CMK (cell line): ENCODE results near the gene CACNA2D2.

ENCODE experiments used
- DNase-seq: peaks from one replicate; pipeline ENCODE4 v3.0.0-alpha.2; 2010; ENCODE audit warnings: low read depth

The CACNA2D2 gene

DNA sequence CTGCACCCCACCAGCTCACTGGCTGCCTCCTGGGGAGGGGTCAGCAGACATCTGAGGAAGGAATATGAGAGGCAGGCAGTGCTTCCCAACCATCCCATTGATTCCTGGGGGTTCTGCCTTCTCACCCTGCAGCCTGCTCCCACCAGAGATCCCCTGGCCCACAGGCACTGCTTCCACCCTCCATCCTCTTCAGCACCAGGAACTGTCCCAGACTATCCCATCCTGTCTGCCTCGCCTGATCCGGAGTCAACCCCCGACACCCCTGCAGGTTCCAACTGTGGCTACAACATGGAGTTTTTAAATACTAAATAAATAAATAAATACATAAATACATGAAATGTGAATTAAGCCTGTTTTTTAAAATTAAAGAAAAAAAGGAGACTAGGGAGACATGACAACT, 43.6 kb downstream of the CACNA2D2 start:
- no peak for DNase-seq

DNA sequence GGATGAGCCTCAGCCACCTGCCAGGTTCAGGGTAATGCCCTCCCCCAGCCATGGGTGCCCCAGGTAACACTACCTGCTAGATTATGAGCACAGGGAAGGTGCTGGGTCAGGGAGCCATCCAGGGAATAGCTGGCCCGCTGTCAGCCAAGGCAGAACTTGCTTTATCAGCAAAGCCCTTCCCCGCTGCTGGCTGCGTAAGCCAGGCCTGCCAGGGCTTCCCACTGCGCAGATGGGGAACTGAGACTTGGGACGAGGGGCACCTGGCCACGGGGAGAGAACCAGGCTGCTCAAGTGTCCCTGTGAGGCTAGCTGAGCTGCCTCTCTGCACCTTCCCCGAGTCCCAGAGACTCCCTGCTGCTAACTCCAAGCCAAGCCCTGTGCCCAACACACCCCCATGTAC, 45.4 kb downstream of the CACNA2D2 start:
- no peak for DNase-seq

DNA sequence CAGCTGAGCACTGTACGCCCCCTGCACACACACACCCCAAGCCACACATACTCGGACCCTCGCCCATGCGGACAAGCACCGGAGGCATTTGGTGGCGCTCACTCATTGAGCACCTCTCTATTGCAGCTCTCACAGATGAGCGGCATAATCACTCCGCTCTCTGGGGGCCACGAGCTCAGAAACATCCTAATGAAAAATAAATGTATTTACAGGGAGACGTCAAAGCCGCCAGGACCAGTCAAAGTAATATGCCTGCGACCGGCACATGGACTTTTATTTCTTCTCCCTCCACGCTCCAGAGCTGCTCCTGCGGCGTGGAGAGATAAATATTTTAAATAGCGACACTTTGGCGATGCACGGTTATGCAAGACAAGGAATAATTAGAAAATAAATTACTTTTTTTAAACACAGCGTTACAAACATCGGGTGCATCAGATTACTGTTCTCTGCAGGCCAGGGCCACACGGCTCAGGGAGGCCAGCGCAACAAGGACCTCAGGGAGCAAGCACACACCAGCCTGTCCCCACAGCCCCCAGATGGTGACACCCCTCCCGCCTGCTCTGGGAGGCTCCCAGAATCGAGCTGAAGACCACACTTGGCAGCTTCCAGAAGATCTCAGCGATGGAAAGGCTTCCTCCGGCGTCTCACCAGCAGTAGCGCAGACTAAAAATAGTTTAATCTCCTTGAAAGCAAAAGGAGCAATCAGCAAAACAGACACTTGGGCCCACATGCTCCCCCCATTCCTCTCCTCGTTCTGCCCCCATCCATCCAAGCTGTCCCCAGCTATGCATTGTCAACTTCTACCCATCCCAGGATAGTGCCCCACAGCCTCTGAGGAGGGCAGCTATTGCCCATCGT, 48.0 kb downstream of the CACNA2D2 start:
- no peak for DNase-seq

DNA sequence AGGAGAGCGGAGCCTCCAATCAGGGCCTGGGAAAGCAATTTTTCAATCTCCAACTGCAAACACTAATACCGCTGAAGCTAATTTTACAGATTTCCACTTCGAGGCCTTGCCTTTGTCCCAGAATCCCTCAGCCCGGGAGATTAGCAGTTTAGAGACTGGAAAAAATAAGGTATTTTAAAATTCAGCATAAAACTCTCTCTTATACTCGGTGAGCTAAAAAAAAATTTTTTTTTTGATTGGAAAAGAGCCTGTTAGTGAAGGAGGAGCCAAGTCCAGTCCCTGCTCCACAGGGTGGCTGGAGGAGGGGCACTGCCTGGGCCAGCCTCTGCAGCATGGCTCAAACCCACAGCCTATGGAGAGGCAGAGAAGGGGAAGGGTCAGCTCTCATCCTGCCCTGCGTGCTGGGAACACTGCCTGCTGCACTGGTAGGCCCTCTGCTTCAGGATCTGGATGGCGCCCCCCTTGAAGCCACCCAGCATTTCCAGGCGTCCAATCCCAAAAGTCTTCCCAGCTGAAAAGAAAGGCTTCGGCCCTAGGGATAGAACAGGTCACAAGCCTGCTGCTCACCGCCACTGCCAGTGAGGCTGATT, 48.9 kb downstream of the CACNA2D2 start:
- DNase-seq, result no peak

DNA sequence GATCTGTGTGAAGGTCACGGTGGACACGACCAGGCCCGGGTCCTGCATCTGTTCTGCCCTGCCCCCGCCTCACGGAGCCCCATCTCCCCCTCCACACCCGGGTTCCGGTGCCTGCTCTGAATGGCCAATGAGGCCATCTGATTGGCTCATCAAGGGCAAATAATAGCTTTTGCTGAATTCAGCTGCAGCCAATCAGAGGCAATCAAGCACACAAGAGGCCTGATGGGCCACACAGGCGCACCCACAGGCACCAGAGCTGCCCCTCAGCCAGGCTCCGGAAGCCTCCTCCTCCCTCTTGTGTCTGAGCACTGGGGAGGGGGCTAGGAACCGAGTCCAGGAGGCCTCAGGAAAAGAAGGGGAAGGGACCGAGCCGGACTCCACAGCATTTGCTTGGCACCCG, 49.5 kb downstream of the CACNA2D2 start:
- DNase-seq, result no peak

DNA sequence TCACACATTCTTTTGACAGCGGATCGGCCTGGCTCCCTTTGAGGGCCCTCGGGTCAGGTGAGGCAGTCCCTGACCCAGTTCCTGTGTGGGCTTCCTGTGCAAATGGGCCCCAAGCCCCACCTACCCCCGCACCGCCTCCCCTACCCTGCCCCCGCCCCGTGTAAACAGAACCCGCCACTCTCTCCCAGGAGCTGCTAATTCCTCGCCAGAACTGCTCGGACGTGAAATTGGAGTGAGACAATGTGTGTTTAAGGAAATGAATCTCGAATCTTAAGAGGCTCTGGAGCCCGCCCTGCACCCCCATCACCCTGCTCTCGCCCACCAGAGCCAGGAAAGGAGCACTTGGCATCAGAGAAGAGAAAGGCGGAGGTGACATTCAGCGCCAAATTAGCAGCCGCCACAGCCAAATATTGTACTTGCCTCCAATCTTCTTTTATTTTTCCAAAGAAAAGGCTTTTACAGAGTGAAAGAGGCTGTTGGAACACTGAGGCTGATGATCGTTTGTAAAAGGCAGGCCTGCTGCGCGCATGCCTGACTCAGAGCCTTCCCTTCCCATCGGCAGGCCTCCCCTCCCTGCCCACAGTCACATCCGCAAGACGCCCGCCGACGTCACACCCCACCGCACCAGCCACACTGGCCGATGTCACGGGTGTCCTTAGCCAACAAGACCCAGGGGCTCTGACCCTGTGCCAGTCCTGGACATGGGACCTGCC, 53.1 kb downstream of the CACNA2D2 start:
- no peak for DNase-seq

DNA sequence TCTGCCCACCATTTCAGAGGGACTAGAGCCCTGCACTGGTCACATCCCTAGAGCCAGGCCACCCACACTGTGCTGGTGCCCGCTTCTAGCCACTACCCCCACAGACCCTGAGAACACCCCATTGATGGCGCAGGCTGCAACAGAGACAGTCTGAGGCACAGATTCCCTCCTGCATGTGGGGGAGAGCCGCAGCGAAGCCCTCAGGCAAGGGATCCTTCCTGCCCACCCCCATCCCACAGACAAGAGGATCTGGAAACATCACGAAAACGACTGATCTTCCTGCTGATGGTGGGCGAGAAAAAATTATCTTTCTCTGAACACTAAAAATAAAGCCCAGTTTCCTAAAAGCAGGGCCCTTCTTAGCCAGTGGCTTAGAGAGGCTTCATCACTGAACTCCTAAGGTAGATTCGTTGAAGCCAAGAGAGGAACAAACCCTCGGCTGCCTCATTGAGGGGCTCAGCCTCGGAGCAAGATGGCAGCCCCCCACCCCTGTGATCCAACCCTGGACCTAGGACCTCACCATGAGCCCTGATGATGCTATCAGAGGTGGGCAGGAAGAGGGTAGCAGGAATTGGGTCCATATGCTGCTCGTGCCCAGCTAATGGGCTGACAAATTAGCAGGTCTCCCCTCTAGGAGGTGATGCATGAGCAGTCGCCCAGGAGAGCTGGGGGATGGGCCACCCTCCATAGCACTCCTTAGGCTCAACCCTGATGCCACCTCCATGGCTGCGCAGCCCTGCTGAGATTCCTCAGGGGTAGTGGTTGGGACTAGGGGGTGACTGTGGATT, 54.5 kb downstream of the CACNA2D2 start:
- DNase-seq, result no peak

DNA sequence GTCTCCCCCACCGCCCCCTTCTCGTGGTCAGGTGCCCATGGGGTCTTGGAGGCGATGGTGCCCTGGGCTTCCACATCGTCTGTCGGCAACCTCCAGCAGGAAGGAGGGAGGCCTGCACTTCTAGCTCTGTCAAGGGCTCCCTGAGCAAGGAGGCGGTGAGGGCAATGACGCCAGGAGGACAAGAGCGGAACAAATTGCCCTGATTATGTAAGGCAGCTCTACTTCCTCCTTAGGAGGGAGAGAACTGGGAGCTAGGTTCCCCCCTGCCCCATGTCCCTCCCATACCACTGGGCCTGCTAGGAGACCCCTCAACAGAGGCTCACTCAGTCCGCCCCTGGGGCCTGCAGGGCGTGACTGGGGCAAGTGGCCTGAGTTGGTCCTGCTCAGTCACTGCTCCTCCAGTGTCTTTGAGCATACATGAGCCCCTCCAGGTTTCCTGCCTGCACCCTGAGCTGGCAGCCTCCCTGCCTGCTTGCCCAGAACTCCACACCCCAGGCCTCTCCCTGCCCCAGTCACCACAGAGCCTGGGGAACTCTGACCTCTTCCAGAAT, 56.1 kb downstream of the CACNA2D2 start:
- DNase-seq, result no peak

DNA sequence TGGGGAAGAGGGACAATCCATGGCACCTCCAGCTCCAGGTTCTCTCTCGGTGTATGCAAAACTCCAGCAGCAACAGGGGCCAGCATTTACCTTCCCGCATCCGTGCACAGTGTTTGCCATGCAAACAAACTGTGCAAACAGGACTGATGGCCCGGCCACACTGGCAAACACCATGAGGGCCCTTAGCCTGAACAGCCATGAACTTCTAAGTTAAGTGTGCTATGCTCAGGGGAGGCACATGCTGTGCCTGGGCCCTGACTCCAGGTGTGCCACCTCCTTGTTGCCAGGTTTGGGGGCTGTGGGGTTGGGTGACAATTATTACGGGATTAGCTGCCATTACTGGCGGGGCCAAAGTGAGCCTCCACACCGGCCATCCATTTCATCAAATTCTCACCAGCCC, 57.5 kb downstream of the CACNA2D2 start:
- DNase-seq, result no peak

DNA sequence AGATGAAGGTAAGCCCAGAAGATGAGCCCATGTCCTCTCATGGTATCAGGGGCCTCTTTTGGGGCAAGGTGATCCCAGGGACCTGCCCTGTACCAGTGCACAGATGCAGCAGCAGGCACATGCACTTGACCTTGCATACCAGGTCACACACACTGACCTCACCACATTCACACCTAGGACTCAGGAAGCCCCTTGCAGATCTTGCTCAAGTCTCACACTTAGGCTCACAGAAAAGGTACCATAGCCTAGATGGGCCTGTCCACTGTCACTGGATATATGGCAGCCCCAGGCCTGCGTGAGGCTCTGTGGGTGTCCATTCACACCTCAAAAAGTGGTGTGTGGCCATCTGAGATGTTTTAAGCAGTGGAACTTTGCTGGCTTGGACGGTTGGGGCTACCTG, 58.7 kb downstream of the CACNA2D2 start:
- DNase-seq, result no peak

DNA sequence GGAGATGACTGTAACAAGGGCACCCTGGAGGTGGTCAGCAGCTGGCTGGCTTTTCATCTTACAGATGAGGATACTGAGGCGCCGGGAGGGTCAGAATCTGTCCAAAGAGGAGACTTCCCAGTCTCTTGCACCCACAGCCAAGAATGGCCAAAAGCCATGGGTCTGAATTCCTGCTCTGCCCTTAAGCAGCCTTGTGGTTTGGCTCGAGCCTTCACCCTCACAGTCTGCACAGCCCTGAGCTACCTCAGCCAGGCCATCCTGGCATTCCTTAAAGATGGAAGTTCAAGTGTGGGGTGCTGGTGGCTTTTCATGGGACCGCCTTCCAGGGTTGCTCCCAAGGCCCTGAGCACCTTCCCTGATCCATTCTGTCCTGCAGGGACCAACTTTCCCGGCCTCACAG, 59.2 kb downstream of the CACNA2D2 start:
- no peak for DNase-seq

DNA sequence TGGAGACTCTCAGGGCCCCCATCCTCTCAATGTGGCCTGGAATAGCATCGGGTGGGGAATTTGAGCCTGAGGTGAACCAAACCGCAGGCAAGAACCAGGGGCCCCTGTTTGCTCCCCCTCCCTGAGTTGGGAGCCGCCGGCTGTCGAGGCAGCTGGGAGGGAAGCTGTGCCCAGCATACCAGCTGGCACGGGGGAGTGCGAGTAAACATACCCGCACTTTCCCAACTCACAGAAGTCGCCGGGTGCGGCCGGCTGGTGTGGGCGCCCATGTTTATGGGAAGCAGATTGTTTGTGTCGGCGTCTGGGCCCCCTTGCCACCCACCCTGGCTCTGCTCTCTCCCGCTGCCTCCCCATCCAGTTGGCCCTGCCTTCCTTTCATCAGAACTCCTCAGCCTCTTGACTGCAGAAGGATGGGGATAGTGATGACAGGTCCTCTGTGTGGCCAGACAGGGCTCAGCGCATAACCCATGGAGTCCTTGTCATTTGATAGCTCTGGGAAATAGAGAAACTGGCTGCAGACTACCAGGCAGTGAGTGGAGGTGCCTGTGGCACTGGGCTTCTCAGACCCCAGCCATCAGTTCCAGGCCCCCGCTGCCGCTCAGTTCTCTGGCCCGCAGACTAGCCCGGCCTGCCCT, 60.4 kb downstream of the CACNA2D2 start:
- DNase-seq, result no peak

DNA sequence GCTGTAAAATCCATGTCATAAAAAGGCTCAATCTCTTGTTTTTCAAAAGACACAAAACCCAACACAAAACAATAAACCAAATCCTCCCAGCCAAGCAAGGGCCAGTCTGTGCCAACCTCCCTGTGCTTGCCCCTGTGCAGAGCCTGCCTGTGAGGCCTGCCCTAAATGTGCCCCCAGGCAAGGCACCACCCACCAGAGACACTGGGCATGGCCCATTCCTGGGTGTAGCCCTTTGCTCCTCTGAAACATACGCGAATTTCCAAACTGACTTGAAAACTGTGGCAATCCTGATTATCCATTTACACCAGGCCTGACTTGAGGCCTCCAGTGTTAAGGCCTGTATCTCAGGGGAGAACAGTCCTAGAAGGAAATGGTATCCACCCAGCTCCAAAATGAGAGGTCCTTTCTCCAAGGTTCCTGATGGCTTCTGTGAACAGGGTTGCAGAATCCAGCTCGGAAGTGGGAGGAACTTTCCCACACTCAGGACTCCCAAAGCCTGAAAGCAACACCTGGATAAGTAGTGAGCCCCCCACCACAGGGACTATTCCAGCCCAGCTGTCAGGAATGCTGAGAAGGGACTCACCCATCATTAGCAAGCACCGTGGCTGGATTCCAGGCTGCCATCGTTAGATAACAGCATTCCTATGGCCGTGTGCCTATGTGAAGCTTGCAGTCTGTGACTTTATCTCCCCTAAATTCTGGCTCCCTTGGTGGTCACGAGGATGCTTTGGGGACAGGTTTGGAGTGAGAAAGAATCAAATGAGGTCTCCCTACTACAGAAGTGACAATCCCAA, 61.8 kb downstream of the CACNA2D2 start:
- DNase-seq, result no peak

DNA sequence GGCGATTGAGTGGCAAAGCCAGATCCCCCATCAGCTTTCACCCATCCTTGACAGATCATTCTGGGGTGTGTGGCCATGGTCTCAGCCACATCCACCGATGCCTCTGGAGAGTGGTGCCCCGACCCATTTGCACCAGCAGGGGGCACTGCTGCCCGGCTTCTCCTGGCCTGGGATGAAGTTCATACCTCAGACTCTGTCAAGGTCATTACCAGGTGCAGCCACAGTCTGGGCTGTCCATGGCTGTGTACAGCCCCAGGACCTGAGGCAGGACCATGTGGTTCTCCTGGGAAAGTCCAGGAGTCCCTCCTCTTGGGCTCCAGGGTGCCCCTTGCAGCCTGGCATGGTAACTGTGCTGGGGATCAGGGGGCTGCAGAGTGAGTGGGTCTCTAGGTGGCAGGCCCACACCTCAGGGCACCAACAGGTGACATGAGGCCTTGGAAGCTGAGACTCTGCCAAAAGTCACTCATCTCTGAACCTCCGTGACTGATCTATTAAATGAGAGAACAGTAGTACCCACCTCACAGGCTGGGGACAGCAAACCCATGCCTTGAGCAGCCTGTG, 67.2 kb downstream of the CACNA2D2 start:
- no peak for DNase-seq

DNA sequence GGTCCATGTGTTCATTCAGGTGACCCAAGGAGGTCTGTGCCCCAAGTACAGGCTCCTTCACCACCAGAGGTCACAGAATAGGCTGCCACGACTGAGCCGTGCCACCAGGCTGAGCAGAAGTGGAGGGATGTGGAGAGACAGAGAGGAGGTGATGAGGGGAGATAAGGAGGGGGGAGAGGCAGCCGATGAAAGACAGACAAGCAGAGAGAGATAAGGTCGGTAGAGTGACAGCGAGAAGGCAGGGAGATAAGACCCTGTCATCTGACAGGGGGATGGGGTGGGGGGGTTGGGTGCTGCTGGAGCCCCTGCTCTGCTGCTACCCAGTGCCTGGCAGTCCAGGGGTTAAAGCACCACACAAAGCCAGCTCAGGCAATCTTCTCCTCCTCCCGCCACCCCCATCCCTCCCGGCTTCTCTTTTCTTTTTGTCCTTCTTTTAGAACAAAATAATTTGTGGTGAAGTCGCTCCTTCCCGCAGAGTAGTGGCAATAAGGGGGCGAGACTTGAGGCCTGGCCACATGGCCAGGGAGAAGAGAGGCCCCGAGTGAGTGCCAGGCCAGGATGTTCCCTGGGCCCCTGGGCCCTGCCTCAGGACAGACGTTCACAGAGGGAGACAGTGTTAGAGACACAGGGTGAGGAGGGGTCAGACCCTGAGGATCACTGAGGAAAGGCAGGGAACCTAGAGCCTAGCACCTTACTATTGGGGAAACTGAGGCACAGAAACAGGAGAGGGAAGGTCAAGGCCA, 67.9 kb downstream of the CACNA2D2 start:
- DNase-seq, result no peak

DNA sequence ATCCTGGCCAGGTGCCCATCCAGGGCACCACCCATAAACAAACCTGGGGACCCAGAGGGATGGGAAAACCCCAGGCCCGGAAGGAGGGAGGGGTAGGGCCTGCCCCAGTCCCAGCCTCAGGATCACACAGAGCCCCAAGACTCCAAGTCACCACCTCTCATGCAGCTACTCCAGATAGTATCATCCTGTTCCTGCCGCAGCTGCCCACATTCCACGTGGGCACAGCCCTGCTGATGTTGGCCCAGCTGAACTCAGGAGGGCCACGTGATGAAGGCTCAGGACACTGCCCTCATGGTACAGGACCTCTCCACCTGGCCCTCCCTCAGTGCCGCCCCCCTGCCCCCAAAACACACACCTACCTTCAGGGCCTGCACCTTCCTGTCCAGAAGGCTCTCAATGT, 69.5 kb downstream of the CACNA2D2 start:
- no peak for DNase-seq

DNA sequence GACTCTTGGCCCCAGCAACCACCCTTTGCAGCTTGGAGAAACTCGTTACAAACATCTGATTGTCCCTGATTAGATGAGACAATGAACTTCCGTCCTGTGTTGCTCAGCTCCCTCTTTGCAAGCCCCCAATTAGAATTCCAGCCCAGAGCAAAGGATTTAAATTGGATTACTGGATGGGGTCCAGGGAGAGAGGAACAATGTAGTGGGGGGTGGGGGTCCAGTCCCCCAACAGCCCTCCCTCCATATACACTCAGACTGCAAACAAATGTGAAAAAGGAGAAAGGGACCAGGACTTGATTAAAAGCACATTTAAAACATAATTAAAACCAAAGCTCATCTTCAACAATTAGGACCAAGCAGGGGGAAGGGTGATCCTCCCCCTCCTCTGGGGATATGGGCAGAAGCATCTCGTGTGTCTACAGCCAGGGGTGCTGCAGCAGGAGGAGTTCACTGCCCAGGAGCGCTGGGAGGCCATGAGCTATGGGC, 72.4 kb downstream of the CACNA2D2 start:
- no peak for DNase-seq

DNA sequence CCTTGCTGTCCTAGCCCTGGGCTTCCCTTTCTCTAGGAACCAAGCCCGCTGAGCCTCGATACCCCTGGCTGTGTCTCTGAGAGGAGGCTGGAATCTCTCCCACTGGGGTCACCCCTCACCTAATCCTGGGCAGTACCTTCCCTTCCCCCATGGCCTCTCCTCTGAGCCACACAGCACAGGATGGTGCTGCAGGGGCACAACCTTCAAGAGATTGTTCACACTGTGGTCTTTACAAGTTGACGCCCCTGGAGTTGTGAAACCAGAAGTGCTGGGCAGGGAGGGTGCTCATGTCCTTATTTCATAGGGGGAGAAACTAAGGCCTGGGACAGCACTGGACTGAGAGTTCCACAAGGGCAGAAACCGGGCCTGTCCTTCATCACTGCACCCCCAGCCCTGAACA, 73.2 kb downstream of the CACNA2D2 start:
- no peak for DNase-seq

DNA sequence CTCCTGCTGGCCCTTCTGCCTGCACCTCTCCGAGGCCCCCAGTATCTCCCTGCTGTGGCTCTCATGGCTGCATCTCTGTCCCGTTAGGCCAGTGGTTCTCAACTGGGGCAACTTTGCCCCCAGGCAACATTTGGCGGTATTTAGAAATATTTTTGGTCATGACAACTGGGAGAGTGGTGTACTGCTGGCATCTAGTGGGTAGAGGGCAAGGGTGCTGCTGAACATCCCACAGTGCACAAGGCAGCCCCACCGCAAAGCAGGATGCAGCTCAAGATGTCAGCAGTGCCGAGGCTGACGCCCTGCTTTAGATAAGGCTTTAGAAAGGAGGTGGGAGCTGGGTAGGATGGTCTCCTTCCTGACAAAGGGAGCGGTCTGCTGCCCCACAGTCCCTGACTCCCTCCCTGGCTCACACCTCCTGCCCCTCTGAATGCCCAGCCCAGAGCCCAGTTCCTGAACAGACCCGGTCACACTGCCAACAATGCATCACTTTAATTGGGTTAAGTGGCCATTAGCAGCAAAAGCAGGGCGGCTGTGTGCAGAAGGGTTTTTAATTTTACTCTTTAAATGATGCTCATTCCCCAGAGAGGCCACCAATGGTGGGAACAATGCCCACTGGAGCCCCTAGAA, 75.3 kb downstream of the CACNA2D2 start:
- DNase-seq, result peak; percentile 70
